ENCODE results near the gene GCSH. TPM values are rescaled to one million over a fixed set of nuclear protein-coding genes. Genes with fewer than 3 reads are reported as not detected.

Gene GCSH
- total and polyA plus RNA-seq, 2 of the 13 experiments (the other 11 are each of a cell fraction or from before 2014, with no cell fraction given) = 35.9 to 103 TPM

GRCh38 chr16:81095953-81096714 is at the start of gene GCSH (continued):
- TF ChIP-seq, protein P1, sequence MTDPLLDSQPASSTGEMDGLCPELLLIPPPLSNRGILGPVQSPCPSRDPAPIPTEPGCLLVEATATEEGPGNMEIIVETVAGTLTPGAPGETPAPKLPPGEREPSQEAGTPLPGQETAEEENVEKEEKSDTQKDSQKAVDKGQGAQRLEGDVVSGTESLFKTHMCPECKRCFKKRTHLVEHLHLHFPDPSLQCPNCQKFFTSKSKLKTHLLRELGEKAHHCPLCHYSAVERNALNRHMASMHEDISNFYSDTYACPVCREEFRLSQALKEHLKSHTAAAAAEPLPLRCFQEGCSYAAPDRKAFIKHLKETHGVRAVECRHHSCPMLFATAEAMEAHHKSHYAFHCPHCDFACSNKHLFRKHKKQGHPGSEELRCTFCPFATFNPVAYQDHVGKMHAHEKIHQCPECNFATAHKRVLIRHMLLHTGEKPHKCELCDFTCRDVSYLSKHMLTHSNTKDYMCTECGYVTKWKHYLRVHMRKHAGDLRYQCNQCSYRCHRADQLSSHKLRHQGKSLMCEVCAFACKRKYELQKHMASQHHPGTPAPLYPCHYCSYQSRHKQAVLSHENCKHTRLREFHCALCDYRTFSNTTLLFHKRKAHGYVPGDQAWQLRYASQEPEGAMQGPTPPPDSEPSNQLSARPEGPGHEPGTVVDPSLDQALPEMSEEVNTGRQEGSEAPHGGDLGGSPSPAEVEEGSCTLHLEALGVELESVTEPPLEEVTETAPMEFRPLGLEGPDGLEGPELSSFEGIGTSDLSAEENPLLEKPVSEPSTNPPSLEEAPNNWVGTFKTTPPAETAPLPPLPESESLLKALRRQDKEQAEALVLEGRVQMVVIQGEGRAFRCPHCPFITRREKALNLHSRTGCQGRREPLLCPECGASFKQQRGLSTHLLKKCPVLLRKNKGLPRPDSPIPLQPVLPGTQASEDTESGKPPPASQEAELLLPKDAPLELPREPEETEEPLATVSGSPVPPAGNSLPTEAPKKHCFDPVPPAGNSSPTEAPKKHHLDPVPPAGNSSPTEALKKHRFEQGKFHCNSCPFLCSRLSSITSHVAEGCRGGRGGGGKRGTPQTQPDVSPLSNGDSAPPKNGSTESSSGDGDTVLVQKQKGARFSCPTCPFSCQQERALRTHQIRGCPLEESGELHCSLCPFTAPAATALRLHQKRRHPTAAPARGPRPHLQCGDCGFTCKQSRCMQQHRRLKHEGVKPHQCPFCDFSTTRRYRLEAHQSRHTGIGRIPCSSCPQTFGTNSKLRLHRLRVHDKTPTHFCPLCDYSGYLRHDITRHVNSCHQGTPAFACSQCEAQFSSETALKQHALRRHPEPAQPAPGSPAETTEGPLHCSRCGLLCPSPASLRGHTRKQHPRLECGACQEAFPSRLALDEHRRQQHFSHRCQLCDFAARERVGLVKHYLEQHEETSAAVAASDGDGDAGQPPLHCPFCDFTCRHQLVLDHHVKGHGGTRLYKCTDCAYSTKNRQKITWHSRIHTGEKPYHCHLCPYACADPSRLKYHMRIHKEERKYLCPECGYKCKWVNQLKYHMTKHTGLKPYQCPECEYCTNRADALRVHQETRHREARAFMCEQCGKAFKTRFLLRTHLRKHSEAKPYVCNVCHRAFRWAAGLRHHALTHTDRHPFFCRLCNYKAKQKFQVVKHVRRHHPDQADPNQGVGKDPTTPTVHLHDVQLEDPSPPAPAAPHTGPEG (CRISPR knock-in tag; IDR thresholded peaks at IDR 0.05) = peak; percentile 66; the same call in 1 of the 2 replicates
- TF ChIP-seq PAXIP1 (CRISPR knock-in tag; conservative IDR thresholded peaks at IDR 0.05) (no peak), HDAC2 (CRISPR knock-in tag; IDR thresholded peaks at IDR 0.05) (no peak), IRF2 (CRISPR knock-in tag; IDR thresholded peaks at IDR 0.05) (peak; percentile 50; the same call in 1 of the 2 replicates), MED8 (CRISPR knock-in tag; IDR thresholded peaks at IDR 0.05; ENCODE audit: insufficient replicate concordance) (no peak), ZNF546 (CRISPR knock-in tag; conservative IDR thresholded peaks at IDR 0.05) (no peak), ZNF660 (CRISPR knock-in tag; IDR thresholded peaks at IDR 0.05; ENCODE audit: borderline replicate concordance, low read depth) (no peak), ZFP37 (CRISPR knock-in tag; IDR thresholded peaks at IDR 0.05; ENCODE audit: borderline replicate concordance) (no peak), CHCHD3 (CRISPR knock-in tag; IDR thresholded peaks at IDR 0.05) (peak; percentile 98), ZBED4 (CRISPR knock-in tag; IDR thresholded peaks at IDR 0.05; ENCODE audit: borderline replicate concordance) (peak; percentile 37; the same call in 1 of the 2 replicates), SCMH1 (CRISPR knock-in tag; IDR thresholded peaks at IDR 0.05; ENCODE audit: borderline replicate concordance) (no peak), TRAFD1 (CRISPR knock-in tag; IDR thresholded peaks at IDR 0.05; ENCODE audit: borderline replicate concordance) (no peak)
